Measurements from ENCODE around the gene GALNT12. TPM values are rescaled to one million over a fixed set of nuclear protein-coding genes. Genes with fewer than 3 reads are reported as not detected.

The GALNT12 gene
- total RNA-seq, 1 experiment from 2014 or later = 34.7 TPM

- no peak for DNase-seq (ENCODE audit: low read depth, low spot score)
- in situ Hi-C loops (cut with HindIII; ENCODE audit: low pct_unique_long_range_greater_than_20kb, low sequenced_read_pairs) = no loop called here
Measured at GRCh38 chr9:98864281-98865174, 57.1 kb downstream of the GALNT12 start.

DNA sequence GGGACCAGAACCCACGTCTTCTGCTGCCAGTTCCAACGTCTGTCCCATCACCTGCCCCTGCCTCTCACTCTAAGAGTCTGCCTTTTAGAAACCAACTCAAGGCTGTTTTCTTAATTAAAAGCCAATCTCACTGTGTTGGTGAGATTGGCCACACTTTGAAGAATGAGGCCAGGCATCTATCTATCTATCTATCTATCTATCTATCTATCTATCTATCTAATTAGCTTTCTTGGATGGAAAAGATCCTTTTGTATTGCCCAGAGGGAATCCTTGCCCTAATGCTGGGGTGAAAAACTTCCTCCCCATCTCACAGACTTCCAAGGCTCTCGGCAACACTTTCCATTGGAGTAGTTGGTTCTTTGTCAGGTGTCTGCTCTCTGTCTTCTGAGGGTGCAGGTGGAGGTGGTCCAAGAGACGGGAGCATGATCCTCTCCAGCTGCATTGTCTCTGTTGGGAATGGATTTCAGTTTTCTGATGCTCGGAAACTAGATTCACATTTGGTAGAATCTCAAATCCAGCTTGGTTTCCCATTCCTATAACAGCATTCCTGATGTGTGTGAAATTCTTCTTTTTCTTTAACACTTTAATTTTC, 57.9 kb downstream of the GALNT12 start:
- in situ Hi-C loops (cut with HindIII; ENCODE audit: low pct_unique_long_range_greater_than_20kb, low sequenced_read_pairs) = no loop called here
- DNase-seq (ENCODE audit: low read depth, low spot score) = no peak

- no peak for DNase-seq (ENCODE audit: low read depth, low spot score)
- in situ Hi-C loops (cut with HindIII; ENCODE audit: low pct_unique_long_range_greater_than_20kb, low sequenced_read_pairs) = no loop called here
Measured at GRCh38 chr9:98866435-98867102, 59.1 kb downstream of the GALNT12 start.

- in situ Hi-C loops (cut with HindIII; ENCODE audit: low pct_unique_long_range_greater_than_20kb, low sequenced_read_pairs) = no loop called here
- DNase-seq (ENCODE audit: low read depth, low spot score) = no peak
Measured at GRCh38 chr9:98867103-98867428, 59.6 kb downstream of the GALNT12 start.

DNA sequence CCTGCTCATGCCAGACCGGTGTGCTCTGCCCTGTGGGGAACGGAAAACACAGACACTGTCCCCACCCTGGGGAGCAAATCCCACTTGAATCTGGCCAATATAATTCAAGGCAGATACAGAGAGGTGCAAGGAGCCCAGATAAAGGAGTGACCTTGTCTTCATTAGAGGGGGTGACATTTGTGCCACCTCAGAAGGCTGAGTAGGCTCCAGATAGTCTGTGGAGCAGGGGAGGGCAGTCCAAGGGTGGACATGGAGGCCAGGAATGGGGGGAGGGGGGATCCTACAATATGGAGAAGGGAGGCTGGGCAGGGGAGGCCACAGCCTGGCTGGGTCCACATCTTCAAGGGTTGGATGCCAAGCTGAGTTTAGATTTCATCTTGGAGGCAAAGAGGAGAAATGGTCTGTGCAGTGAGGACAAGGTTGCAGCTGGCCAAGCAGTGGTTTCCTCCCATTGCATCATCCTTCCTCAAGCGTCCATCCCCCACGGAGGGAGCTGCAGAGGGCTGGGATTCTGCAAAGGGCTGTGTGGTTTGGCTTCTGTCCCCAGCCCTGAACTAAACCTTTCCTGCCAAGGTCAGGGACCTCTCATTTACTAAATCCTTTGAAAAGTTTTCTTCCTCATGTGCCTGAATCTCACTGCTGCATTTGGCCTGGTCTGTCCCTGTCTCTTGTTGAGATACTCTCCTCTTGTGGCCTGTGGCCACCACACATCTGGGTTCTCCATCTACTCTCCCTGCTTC, 60.1 kb downstream of the GALNT12 start:
- DNase-seq (ENCODE audit: low read depth, low spot score) = peak; percentile 29
- in situ Hi-C loops (cut with HindIII; ENCODE audit: low pct_unique_long_range_greater_than_20kb, low sequenced_read_pairs) = no loop called here

DNA sequence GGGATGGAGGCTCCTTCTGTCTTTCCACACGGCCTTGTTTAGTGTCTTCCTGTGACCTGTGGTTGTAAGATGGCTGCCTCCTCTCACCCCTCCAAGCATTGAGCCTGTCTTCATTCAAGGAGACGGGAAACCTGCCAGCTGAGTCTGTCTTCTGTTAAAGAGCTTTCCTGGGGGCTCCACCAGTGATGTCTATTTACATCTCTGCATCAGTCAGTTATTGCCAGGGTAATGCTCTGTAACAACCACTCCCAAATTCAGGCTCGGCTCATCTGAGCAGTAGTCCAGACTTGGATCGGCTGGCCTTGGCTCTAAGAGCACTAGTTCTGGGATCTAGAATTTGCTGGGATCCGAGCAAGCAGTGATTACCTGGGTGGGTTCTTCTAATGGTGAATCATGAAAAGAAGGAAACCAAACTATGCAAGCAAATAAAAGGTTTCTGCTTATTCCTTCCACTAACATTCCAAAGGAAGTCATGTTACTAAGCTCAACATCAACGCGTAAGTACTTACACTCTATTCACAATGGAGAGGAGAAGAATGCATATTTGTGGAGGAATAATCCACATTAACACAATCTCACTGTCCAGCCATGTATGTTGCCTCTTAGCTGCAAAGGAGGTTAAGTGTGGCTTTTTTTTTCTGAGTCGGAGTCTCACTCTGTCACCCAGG, 61.7 kb downstream of the GALNT12 start:
- DNase-seq (ENCODE audit: low read depth, low spot score) = no peak
- in situ Hi-C loops (cut with HindIII; ENCODE audit: low pct_unique_long_range_greater_than_20kb, low sequenced_read_pairs) = no loop called here

DNA sequence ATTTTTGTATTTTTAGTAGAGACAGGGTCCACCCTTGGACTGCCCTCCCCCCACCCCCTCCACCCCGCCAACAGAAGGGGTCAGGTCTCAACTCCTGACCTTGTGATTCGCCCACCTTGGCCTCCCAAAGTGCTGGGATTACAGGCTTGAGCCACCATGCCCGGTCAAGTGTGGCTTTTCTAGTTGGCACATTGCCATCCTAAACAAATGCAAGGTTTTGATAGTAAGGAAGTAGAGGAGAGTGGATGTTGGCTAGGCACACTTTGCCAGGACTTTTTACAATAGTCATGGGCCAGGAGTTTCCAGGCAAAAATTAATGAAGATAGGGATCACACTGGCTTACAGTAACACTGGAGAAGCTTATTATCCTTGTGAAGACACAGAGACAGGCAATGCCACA, 62.4 kb downstream of the GALNT12 start:
- in situ Hi-C loops (cut with HindIII; ENCODE audit: low pct_unique_long_range_greater_than_20kb, low sequenced_read_pairs) = no loop called here
- no peak for DNase-seq (ENCODE audit: low read depth, low spot score)

GRCh38 chr9:98870782-98871557, 63.5 kb downstream of the GALNT12 start:
- in situ Hi-C loops (cut with HindIII; ENCODE audit: low pct_unique_long_range_greater_than_20kb, low sequenced_read_pairs) = no loop called here
- no peak for DNase-seq (ENCODE audit: low read depth, low spot score)

- DNase-seq (ENCODE audit: low read depth, low spot score) = no peak
- in situ Hi-C loops (cut with HindIII; ENCODE audit: low pct_unique_long_range_greater_than_20kb, low sequenced_read_pairs) = no loop called here
Measured at GRCh38 chr9:98871558-98872065, 64.1 kb downstream of the GALNT12 start.

DNA sequence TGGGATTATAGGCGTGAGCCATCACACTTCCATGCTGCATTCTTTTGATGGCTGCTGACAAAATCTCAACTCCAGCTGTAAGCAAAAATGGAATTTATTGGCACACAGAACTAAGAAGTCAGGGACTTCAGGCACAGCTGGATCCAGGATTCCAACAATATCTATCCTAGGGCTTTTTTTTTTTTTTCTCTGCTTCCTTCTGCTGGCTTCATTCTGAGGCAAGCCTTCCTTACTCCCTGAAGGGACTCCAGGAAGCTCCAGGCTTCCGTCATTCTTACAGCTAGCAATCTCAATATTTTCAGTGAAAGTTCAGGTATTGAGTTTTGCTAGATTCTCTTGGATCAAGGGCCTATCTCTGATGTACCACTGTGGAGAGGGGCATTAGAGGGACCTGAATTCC, 66.1 kb downstream of the GALNT12 start:
- no peak for DNase-seq (ENCODE audit: low read depth, low spot score)
- in situ Hi-C loops (cut with HindIII; ENCODE audit: low pct_unique_long_range_greater_than_20kb, low sequenced_read_pairs) = no loop called here

DNA sequence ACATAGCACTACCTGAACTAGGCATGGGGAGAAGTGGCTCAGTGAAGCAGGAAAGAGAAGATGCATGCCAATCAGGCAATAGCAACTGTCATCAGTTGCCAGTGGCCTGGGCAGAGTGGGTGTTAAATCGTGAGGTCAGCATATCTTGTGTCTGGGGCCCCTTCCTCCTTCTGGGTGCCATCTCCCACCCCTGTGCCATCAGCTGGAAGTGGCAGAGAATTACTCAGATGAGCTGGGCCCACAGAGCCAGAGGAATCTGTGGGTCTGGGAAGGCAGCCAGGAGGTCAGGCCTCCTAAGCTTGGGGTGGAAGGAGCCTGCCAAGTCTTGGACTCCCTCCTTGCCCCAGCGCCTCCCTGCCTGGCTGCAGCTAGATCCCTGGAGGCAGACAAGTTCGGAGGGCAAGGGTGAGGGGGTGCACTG, 66.5 kb downstream of the GALNT12 start:
- DNase-seq (ENCODE audit: low read depth, low spot score) = no peak
- in situ Hi-C loops (cut with HindIII; ENCODE audit: low pct_unique_long_range_greater_than_20kb, low sequenced_read_pairs) = no loop called here

GRCh38 chr9:98874721-98875255, 67.3 kb downstream of the GALNT12 start:
- in situ Hi-C loops (cut with HindIII; ENCODE audit: low pct_unique_long_range_greater_than_20kb, low sequenced_read_pairs) = no loop called here
- no peak for DNase-seq (ENCODE audit: low read depth, low spot score)

GRCh38 chr9:98875536-98875935, 68.1 kb downstream of the GALNT12 start:
- in situ Hi-C loops (cut with HindIII; ENCODE audit: low pct_unique_long_range_greater_than_20kb, low sequenced_read_pairs) = no loop called here
- no peak for DNase-seq (ENCODE audit: low read depth, low spot score)

DNA sequence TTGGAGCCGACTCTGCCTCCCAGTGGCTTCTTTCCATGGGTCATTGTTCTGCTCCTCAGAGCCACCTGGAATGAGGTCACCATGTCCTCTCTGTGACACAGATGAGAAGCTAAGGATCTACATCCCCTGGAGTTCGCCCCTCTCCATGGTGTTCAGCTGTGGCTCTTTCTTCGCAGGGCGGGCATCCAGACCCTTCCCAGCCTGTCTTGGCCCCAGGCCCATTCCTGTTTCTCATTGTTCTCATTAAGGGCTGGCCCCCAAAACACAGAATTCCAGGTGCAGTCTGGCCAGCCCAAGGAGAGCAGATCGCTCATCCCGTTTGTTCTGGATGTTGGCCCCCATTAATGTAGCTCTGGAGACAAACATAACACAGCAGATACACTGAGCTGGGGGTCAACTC, 69.8 kb downstream of the GALNT12 start:
- in situ Hi-C loops (cut with HindIII; ENCODE audit: low pct_unique_long_range_greater_than_20kb, low sequenced_read_pairs) = no loop called here
- no peak for DNase-seq (ENCODE audit: low read depth, low spot score)

DNA sequence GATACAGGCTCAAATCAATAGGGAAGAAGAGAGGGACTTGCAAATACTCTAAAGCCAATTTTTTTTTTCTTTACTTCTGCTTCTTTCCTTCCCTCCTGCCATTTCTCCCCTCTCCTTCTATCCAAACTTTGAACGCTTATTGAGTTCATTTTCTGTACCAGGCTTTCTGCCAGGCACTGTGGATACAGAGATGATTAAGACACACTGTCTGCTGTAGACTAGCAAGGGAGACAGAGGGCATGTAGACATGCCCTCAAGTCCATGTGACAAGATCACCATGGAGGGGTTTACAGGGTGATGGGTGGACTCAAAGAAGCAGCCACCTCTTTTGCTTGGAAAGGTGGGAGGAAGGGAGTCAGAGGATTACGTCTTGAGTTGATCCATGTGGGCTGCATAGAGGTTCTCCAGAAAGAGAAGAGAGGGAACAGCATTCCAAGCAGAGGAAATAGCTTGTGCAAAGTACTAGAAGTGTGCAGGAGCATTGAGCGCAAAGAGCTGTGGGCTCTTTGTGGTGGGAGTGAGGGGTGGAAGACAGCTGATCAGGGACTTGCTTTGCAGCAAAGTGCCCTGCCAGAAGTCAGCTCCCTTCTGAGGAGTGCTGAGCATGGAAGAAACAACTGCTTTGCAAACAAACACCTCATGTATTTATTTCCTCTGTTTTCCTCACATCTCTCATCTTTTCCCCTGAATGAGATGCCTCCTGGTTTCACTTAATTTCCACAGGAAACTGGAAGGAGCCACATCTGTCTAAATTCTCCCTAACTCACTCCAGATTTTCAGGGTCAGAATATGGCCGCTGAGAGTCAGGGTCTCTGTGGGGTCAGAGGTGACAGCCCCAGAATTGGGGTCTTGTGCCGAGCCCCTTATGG, 71.9 kb downstream of the GALNT12 start:
- in situ Hi-C loops (cut with HindIII; ENCODE audit: low pct_unique_long_range_greater_than_20kb, low sequenced_read_pairs) = no loop called here
- no peak for DNase-seq (ENCODE audit: low read depth, low spot score)

- in situ Hi-C loops (cut with HindIII; ENCODE audit: low pct_unique_long_range_greater_than_20kb, low sequenced_read_pairs) = no loop called here
- no peak for DNase-seq (ENCODE audit: low read depth, low spot score)
Measured at GRCh38 chr9:98879963-98880310, 72.5 kb downstream of the GALNT12 start.

Measured in SK-MEL-5 (cell line).